Panc1 (cell line): ENCODE results near the gene JADE1. TPM values are rescaled to one million over a fixed set of nuclear protein-coding genes. Genes with fewer than 3 reads are reported as not detected.

Experiments
- ATAC-seq: fragments of 200-7000 bp; cut with Tn5 transposase; 2 replicates; pipeline ENCODE4 v1.9.1; 2020; ENCODE audit warnings: mild to moderate bottlenecking, moderate library complexity
- BruUV-seq: library from RNA; stranded (reverse); fragments of 400-500 nt; replicated peaks from 2 replicates; lab custom pipeline; 2021; lab: Mats Ljungman, UMichigan
- CTCF ChIA-PET: fragments of 300-600 bp; sonication (Branson Sonifier 250); formaldehyde crosslinking; loops from one replicate; lab custom pipeline; 2022; ENCODE audit warnings: antibody characterized with exemption; lab: Charles Lee
- POLR2A ChIA-PET: fragments of 300-600 bp; sonication (Branson Sonifier 250); formaldehyde crosslinking; loops from one replicate; lab custom pipeline; 2022; ENCODE audit warnings: antibody characterized with exemption; lab: Charles Lee
- DNase-seq: peaks from one replicate; pipeline ENCODE4 v3.0.0-alpha.2; 2010; ENCODE audit warnings: low read depth, low spot score
- H3K27ac ChIP-seq: 2 replicates; pipeline ENCODE4 v1.5.1; 2011; ENCODE audit warnings: mild to moderate bottlenecking, low read length, inconsistent platforms
- H3K27me3 ChIP-seq: fragments of 200-500 bp; sonication (Bioruptor generic); 2 replicates; pipeline ENCODE4 v1.6.0; 2014; ENCODE audit warnings: low read length, inconsistent platforms; ENCODE audit not compliant: control insufficient read depth, insufficient read depth
- H3K36me3 ChIP-seq: fragments of 200-500 bp; sonication (Bioruptor generic); 2 replicates; pipeline ENCODE4 v1.5.1; 2014; ENCODE audit warnings: inconsistent platforms, mild to moderate bottlenecking, low read length, moderate library complexity; ENCODE audit not compliant: control insufficient read depth, insufficient read depth
- H3K4me1 ChIP-seq: 2 replicates; pipeline ENCODE4 v1.5.1; 2011; ENCODE audit warnings: inconsistent platforms, mild to moderate bottlenecking, low read length, moderate library complexity; ENCODE audit not compliant: control insufficient read depth, insufficient read depth
- H3K4me3 ChIP-seq, 2 experiments: 2 replicates each; pipeline ENCODE4 v1.5.1; 2011 to 2012; ENCODE audit warnings: low read depth in 2 of 2, low read length in 2 of 2, mild to moderate bottlenecking in 2 of 2, inconsistent platforms in 1 of 2, moderate library complexity in 1 of 2
- H3K9me3 ChIP-seq: fragments of 200-500 bp; sonication (Bioruptor generic); 2 replicates; pipeline ENCODE4 v1.5.1; 2014; ENCODE audit warnings: low read depth, mild to moderate bottlenecking, inconsistent platforms, low read length, moderate library complexity; ENCODE audit not compliant: control insufficient read depth, insufficient read depth
- CTCF ChIP-seq: fragments of 450-650 bp; IDR thresholded peaks from 2 replicates; pipeline ENCODE4 v1.5.1; 2017; ENCODE audit warnings: mild to moderate bottlenecking
- POLR2AphosphoS5 ChIP-seq: IDR thresholded peaks from 2 replicates; pipeline ENCODE4 v1.6.1; 2012; ENCODE audit warnings: mild to moderate bottlenecking, low read depth, low read length, moderate library complexity
- REST ChIP-seq, 2 experiments: IDR thresholded peaks; 2 replicates each; pipeline ENCODE4 v1.6.1; 2011 to 2012; ENCODE audit warnings: low read depth in 2 of 2, control low read depth in 1 of 2, low read length in 1 of 2, mild to moderate bottlenecking in 1 of 2, moderate library complexity in 1 of 2; ENCODE audit not compliant: insufficient read depth in 1 of 2
- SIN3A ChIP-seq: IDR thresholded peaks from 2 replicates; pipeline ENCODE4 v1.6.1; 2012; ENCODE audit warnings: low read depth, mild to moderate bottlenecking, low read length, moderate library complexity, borderline replicate concordance; ENCODE audit not compliant: insufficient read depth
- TCF7L2 ChIP-seq: IDR thresholded peaks from 2 replicates; pipeline ENCODE4 v1.6.1; 2011; ENCODE audit warnings: mild to moderate bottlenecking, low read depth, low read length, inconsistent platforms
- in situ Hi-C: cut with HindIII; loops from 2 replicates; pipeline ENCODE4 v1.10.0; 2016; ENCODE audit warnings: low sequenced_read_pairs, low pct_unique_long_range_greater_than_20kb
- intact Hi-C: fragments of 100-400 bp; cut with micrococcal nuclease; formaldehyde crosslinking; loops from one replicate; pipeline ENCODE4 v1.10.0; 2022; ENCODE audit not compliant: unreplicated experiment
- total RNA-seq: library from RNA; stranded (reverse); gene quantifications from one replicate; pipeline ENCODE4 v1.2.1, GENCODE V29; 2021; ENCODE audit not compliant: unreplicated experiment

JADE1 gene
- total RNA-seq, 1 experiment from 2014 or later: 23.4 TPM

DNA sequence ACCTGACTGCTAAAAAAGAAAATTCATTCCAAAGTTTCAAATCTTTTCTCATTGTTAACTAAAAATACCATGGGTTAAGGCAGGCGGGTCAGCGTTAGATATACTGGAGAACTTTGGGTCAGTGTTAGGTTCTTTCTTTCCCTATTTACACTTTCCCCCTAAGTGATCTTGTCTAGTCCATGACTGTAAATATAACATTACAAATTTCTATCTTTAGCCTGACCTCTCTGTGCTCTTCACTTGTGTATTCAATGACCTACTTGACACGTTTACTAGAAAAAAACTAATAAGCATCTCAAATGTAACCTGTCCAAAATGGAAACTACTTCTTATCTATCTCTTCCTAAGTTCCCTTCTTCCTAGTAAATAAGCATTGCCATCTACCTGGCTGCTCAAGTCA lies 95.3 kb downstream of the JADE1 start:
- ChIA-PET POLR2A (no interaction called here), CTCF (no interaction called here)
- TF ChIP-seq REST (IDR thresholded peaks at IDR 0.05; ENCODE audit: insufficient read depth in 1 of 2, low read depth in 2 of 2, low read length in 1 of 2) (no peak), POLR2AphosphoS5 (no peak), SIN3A (no peak), CTCF (no peak), TCF7L2 (no peak)
- intact Hi-C loops (no loop called here), in situ Hi-C loops (no loop called here)
- no peak overlapping the region for H3K27ac ChIP-seq
- no peaks in the 10 kb centered on the region for H3K4me1 ChIP-seq
- no peak for ATAC-seq
- H3K36me3 ChIP-seq: no peaks in the 10 kb centered on the region
- no peak overlapping the region for H3K4me3 ChIP-seq
- no TSS peak for BruUV-seq
- no peak for DNase-seq
- H3K27me3 ChIP-seq: no peaks in the 10 kb centered on the region
- no peaks in the 10 kb centered on the region for H3K9me3 ChIP-seq

GRCh38 chr4:128906581-128906980 lies 97.1 kb downstream of the JADE1 start:
- no peak overlapping the region for H3K4me3 ChIP-seq
- ChIA-PET POLR2A (no interaction called here), CTCF (no interaction called here)
- no peak overlapping the region for H3K27ac ChIP-seq
- TF ChIP-seq CTCF (no peak), POLR2AphosphoS5 (no peak), SIN3A (no peak), REST (IDR thresholded peaks at IDR 0.05; ENCODE audit: insufficient read depth in 1 of 2, low read depth in 2 of 2, low read length in 1 of 2) (no peak), TCF7L2 (no peak)
- in situ Hi-C loops: no loop called here
- intact Hi-C loops: no loop called here
- no peaks in the 10 kb centered on the region for H3K9me3 ChIP-seq
- no peaks in the 10 kb centered on the region for H3K4me1 ChIP-seq
- H3K27me3 ChIP-seq: no peaks in the 10 kb centered on the region
- ATAC-seq: no peak
- BruUV-seq: no TSS peak
- no peak for DNase-seq
- no peaks in the 10 kb centered on the region for H3K36me3 ChIP-seq
